Activated CD8-positive, alpha-beta memory T cell treated with anti-CD3 and anti-CD28 coated beads, Interleukin-2, amount 50 U/mL, for 4 hours (primary cell): ENCODE results near the gene HRK.

Experiments
- DNase-seq: peaks from one replicate; pipeline ENCODE4 v3.0.0-alpha.2; 2020

The HRK gene

DNA sequence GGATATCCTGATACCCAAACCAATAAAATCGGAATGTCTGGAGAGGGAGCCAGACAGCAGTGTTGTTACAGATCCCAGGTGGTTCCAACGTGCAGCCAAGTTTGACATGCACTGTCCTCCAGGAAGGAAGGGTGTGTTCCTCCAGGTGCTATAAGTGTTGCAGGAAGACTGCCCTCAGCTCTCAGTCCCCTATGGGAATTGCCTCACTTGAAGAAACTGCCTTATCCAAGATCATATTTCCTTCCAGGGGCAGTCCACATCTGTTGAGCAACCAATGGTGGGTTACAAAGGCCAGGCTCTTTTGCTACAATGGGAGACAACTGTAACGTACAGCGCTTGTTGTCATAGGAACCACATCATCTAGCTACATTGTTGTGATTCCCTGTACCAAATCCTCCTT, 16.2 kb upstream of the HRK start:
- no peak for DNase-seq

DNA sequence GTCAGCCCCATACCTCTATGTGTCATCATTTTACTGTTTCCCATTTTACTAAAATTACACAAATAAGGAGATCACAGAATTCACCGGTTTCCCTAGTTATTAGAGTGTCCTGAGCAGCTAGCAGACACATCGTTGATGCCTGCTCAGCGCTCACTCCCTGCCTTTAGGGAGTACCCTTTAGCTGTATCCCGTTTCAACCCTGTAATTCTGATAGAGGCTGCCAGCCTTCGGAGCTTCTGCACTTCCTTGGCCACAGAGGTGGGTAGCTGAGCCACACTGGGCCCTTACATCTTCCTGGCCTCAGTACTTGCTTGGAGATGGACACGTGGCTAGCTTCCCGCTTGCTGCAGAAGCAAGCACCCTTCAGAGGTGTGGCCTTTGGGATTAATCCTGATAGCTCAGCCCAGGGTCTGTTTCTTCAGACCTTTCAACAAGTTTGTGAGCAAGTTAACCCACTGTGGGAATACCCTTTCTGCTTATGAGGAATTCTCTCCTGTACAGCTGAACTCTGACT, 15.2 kb upstream of the HRK start:
- no peak for DNase-seq

DNA sequence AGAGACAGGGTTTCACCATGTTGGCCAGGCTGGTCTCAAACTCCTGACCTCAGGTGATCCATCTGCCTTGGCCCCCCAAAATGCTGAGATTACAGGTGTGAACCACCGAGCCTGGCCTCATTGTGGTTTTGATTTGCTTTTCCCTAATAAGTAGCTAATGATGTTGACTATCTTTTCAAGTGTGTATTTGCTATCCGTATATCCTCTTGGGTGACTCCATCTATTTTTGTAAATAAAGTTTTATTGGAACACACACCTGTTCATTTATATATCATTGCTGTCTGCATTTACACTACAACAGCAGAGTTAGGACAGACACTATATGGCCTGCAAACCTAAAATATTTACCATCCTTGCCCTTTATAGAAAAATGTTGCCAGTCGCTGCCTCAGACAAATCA, 13.7 kb upstream of the HRK start:
- no peak for DNase-seq

DNA sequence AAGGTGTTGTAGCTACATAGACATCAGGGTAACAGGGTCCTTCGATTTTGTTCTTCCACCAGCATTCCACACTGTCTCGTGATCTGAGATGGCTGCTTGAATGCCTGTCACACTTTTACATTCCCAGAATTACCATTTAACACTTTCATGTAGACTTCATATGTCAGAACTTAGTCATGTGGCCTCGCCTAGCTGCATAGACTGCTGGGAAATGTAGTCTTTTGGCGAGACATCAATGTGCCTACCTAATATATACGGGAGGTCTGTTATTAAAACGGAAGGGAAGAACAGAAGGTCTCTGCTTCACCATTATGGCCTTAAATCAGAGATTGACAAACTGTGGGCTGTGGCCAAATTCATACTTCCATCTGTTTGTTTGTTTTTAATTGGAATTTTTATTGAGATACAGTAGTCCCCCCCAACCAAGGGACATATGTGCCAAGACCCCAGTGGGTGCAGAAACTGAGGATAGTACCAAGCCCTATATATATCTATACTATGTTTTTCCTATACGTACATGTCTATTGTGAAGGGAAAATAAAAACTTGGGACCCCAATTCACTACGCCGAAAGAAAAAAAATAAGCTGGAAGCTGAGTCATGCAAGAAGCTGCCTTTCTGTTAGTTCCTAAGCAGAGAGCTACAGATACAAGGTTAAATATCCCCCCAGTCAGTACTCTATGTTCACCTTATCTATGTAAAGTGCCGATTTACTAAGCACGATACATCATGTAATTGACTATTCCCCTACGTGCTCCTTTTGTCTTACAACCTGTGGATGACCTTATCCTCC, 11.3 kb upstream of the HRK start:
- DNase-seq, result no peak

DNA sequence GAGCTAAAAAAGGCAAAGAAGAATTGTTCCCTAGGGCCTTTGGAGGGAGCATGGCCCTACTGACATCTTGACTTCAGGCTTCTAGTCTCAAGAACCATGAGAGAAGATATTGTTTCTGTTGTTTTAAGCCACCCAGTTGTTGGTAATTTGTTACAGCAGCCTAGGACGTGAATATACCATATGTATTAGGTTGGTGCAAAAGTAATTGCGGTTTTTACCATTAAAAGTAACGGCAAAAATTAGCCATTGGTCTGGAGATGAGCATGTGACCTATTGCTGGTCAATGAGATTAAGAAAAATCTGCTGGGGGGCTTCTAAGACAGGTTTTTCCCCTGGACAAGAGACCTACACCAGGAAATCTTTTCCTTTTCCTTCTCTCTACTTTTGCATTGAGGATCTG, 9.8 kb upstream of the HRK start:
- DNase-seq, result no peak

DNA sequence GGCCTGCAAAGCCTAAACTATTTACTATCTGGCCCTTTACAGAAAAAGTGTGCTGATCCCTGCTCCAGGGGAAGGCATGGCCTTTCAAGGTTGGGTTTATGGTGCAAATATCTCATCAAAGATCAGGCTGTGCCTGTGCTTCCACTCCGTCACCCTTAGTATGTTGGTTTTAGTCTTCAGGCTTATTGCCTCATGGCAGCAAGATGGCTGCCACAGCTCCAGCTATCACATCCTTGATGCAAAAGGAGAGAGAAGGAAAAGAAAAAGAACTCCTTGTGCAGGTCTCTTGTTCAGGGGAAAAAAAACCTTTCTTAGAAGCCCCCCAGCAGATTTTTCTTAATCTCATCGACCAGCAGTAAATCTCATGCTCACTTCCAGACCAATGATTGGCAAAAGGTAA, 9.1 kb upstream of the HRK start:
- DNase-seq, result no peak

DNA sequence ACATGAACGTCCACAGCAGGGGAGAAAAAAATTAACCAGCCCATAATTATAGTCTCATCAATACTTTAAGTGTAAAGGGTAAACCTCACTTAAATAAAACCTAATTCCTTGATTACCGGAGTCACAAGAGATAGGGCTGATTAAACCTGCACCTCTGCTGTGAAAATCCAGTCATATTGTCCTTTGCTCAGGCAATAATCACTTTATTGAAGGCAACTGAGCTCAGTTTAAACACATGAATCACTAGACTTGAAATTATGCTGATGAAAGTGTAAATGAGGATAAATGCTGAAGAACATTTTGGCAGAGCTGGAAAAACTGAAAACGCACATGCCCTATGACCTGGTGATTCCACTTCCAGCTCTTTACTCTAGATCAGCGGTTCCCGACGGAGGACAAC, 6.7 kb upstream of the HRK start:
- DNase-seq, result no peak

DNA sequence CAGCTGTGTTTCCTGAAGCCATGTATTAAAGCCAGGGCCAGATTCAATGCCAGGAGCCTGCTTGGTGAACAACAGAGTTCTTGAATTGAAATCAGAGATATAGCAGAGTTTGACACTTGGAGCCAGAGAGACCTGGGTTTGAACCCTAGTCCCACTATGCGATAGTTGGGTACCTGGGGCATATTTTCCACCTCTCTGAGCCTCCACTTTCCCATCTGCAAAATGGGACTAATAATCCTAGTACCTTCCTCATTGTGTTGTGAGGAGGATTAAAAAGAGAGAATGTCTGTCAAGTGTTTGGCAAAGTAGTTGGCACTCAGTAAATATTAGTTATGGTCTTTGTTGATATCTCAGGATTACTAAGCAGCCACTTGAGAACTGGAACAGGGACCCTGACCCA, 6.0 kb upstream of the HRK start:
- DNase-seq, result no peak

DNA sequence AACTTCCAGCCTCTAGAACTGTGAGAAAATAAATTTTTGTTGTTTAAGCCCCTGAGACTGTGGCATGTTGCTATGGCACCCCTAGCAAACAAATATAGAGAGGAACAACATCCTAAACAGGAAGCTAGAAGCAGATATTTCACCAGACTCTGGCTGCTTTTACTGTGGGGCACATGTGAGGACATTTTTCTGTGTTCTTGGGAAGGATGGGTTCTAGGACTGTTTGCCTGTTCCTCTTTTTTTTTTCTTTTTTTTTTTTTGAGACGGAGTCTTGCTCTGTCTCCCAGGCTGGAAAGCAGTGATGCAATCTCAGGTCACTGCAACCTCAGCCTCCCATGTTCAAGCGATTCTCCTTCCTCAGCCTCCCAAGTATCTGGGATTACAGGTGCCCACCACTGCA, 4.2 kb upstream of the HRK start:
- no peak for DNase-seq

DNA sequence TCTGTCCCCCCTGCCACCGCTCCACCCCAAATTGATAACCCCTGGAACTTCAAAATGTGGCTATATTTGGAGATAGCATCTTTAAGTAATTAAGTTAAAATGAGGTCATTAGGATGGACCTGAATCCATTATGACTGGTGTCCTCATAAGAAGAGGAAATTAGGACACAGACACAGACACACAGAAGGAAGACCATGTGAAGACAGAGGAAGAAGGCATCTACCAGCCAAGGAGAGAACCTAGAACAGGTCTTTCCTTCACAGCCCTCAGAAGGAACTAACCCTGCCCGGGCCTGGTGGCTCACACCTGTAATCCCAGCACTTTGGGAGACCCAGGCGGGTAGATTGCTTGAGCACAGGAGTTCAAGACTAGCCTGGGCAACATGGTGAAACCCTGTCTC, 3.6 kb upstream of the HRK start:
- no peak for DNase-seq

DNA sequence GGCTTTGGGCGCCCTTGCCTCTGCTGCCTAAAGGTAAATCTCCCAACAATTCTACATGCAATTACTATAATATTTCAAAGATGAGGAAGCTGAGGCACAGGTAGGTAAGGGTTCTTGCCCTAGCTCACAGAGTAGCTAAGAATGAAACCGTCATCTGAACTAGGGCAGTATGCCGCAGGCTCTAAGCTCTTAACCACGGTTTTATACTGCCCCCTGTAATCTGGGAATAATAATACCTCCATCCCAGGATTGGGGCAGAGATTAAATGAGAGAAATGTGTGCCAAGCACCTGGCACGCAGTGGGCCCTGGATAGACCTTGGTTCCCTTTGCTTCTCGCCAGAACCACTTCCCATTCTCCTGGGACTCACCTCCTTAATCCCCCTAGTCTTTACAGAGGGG, 1.5 kb upstream of the HRK start:
- no peak for DNase-seq

DNA sequence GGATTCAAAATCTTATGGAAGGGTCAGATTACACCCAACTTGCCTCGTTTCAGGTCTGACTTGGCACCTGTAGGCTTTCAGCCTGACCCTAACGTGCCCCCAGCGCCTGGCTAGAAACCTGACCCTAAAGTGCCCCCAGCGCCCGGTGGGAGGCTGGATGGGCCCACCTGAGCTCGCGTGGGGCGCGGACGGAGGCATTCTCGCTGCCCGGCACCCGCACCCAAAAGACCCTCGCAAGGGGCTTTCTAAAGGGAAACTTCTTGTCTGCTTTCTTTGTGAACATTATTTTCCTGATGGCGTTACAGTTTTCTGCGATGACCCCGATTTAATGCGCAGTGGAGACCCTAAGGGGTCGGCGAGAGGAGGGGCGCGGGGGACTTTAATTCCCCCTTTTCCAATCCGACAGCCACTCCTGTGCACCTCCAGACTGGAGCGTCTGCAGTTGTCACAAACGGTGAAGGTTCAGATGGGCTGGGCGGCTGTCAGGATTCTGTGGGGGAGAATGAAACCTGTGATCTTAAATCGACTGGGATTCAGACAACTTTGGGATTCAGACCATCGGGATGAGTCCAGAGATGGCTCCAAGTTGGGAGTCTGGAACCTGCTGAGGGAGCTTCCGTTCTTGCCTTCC, 751 bp upstream of the HRK start:
- no peak for DNase-seq

DNA sequence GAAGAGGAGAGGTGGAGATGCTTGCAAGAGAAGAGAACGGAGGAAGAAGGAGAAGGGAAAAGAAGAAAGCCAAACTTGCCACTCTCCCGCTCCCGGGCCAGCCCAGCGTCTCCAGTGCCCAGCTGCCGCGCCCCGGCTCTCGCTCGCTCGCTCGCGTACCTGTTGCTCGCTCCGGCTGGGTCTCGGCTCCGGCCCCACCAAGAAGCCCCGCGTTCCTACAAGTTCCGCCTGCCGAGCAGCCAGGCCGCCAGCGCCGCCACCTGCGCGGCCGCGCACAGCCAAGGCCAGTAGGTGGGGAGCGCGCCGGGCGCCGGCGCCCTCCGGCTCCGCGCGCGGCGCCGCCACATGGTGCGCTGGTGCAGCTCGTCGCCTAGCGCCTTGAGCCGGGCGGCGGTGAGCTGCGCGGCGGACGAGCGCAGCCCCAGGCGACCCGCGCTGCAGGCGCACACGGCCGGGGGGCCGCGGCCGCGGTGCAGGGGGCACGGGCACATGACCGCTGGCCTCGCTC, 370 bp downstream of the HRK start:
- peak; percentile 26 for DNase-seq

DNA sequence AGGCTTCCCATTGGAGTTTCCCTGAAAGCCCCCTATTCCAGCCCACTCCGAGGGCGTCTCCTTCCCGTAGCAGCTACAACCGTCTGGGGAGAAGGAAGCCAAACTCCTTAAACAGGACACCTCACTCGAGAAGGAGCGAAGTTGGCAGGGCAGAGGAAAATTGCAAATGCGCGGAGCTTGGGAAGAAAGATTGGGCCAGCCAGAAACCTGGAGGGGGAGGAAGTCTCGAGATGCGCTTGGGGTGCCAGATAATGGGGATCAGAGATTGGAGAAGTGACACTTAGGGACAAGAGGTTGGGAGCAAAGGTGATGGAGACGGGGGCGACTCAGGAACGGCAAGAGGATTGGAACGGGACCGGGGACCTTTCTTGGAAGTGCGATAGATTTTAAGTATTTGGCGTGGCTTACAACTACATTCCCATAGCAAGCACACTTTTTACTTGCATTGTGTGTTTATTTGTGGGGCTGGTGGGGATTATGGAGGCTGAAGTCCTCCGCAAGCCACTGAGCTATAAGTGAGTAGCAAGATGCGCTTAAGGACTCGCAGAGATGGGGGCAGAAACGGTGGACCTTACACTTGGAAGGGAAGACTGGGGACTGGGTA, 926 bp downstream of the HRK start:
- DNase-seq, result no peak

DNA sequence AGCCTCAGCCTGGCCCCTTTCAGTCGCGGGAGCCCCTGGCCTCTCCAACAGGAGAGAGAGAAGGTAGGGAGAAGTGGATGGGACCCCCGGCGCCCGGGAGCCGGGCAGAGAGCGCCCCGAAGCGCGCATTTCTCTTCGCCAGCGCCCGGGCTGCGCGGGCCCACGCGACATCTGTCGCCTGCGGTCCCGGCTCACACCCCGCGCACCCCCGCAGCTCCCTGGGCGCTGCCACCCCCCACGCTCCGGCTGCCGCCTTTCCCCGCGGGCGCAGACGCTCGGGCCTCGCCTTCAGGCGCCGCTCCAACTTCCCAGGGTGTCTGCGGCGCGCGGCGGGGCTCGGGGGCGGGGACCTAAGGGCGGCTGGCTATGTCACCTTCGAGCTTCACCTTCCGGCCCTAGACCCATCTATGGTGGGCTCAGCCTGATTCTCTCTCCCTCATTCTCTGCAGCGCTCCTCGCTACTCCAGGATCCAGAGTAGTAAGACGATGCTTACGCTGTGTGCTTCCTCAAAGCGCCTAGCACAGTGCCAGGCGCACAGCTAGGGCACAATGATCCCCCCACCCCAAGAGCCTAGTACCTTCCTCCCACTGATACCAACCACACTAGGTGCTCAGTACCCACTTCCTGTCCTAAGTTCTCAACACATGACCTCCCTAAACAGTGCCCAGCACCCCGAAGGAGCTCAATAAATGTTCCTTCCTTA, 1.6 kb downstream of the HRK start:
- peak; percentile 23 for DNase-seq

DNA sequence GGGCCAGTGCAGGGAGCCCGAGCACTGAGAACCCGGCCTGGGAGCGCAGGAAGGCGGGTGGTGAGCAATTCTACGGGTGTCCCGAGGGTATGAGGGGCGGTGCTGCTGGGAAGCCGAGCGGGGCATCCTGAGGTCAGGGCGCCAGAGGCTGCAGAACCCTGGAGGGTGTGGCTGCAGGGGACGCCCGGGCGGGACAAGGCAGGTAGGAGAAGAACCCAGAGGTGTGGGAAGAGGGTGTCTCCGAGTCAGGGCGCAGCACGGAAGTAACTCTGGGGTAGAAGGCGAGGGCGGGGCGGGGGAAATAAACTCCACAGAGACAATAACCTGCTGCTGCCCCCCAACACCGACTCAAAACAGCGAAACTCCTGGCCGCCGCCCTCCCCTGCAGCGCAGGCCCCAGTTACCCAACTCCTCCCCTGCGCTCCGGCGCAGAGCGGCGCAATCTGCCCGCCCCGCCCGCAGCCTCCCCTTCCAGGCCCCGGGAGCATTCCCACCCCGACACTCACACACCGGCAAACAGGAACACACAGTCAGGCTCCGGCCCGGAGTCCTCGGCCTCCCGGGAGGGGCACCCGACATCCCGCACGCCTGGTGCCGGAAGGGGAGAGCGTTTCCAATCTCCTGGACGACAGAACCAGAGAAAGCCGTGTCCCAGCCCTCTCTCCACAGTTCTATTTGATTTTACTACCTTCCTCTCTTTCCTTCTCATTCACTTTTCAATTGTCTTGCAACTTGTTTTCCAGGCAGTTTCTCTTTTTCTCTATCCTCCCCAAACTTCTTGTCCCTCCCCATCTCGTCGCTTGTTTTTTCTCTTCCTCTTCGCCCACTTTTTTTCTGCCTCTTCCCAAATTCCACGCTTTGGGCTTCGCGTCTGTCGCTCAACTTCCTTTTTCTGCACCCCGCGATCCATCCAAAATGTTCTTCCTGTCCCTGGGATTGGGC, 2.4 kb downstream of the HRK start:
- no peak for DNase-seq

DNA sequence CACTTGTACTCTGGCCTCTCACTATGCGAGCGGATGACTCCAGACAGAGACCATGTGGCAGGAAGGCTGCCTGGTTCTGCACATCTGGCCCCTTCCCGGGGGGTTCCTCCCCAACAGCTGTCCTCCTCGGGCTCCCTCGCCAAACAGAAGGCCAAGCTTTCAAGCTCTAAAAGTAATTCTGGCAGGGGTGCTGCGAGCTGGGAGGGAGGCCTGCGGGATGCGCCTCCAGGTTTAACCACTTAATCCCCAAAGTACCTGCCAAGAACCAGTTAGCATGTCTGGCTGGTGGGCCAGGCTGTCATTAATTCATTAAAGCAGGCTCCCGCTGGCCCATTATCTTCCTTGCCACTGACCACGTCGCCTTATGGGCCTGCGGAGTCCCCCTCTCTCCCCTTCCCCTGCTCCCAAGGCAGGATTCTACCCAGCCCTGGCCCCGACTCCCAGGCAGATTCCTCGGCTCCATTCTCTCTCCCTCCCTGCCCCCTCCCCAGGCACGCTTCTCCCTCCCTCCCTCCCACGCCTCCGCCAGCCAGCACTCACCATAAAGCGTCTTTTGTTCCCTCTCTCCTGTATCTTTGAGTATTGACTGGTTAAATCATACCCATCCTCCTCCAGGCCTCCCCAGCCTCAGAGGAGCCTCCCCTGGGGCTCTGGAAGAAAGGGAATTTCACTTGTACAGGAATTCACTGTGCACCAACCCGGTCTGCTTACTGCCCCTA, 4.9 kb downstream of the HRK start:
- DNase-seq, result no peak

DNA sequence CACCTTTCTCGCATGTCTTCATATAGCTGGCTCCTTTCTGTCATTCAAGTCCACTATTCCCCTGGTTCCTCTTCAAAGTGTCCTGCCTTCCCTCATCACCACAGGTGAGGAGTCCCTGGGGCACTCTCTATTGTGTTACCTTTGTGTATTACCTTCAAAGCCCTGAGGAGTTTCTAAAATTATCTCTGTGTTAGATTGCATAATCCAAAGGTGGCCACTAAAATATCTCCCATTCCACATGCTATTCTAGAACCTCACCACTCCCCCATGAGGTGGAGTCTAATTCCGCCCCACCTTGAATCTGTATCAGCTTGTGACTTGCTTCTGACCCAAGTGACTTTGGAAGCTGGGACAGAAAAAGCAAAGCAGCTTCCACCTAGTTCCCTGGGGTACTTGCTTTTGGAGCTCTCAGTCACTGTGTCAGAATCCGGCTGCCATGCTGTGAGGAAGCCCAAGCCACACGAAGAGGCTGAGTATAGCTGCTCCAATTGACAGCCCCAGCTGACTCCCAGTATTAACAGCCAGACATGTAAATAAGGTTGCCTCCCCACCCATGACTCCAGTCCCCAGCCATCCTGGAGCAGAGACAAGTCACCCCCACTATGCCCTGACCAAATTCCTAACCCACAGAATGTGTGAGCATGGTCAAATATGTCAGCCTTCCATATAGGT, 6.8 kb downstream of the HRK start:
- DNase-seq, result no peak

DNA sequence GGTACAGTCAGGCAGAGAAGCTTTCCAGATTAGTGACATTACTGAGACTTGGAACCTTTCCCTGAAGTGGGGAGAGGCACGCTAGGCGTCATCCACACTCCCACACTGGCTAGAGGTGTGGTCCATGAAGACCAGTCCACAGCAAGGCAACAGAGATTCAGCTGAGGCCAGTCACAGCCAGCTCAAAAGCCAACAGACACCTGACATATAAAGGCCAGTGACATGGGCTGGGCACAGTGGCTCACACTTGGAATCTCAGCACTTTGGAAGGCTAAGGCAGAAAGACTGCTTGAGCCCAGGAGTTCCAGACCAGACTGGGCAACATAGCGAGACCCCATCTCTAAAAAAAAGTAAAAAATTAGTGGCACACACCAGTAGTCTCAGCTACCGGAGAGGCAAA, 10.9 kb downstream of the HRK start:
- DNase-seq, result no peak

DNA sequence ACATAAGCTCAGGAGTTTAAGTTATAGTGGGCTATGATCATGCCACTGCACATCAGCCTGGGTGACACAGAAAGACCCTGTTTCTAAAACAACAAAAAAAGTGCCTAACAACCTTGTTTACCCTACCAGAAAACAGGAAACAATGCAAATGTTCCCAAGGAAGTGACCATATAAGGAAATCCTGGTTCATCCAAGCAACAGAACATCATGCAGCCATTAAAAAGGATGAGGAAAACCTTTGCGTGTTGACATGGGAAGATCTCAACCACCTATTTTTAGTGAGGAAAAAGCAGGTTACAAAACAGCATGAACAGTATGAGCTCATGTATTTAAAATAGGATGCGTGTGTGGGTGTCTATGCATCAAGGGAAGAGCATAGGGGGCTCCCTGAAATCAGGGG, 13.7 kb downstream of the HRK start:
- DNase-seq, result no peak
